Subcutaneous abdominal adipose tissue (tissue), 5 donors: ENCODE measurements around the gene SUPT3H.
A peak's percentile ranks its signal among the peaks of the same experiment; 100 is the strongest.

ENCODE experiments used
- H3K27ac ChIP-seq: one replicate; pipeline ENCODE4 v1.7.0; 2013; ENCODE audit warnings: low read depth, mild to moderate bottlenecking, inconsistent platforms, low read length, moderate library complexity
- H3K27me3 ChIP-seq, 5 donors: one replicate each; pipeline ENCODE4 v1.7.0; 2013; ENCODE audit warnings: low read length in 5 of 5, inconsistent platforms in 1 of 5; ENCODE audit not compliant: control insufficient read depth in 5 of 5, insufficient read depth in 4 of 5
- H3K36me3 ChIP-seq, 5 donors: one replicate each; pipeline ENCODE4 v1.7.0; 2013; ENCODE audit warnings: low read length in 5 of 5; ENCODE audit not compliant: control insufficient read depth in 5 of 5, insufficient read depth in 5 of 5
- H3K4me1 ChIP-seq, 5 donors: one replicate each; pipeline ENCODE4 v1.7.0; 2013; ENCODE audit warnings: low read length in 5 of 5, mild to moderate bottlenecking in 3 of 5, moderate library complexity in 1 of 5; ENCODE audit not compliant: control insufficient read depth in 5 of 5, insufficient read depth in 5 of 5
- H3K4me3 ChIP-seq, 5 donors: one replicate each; pipeline ENCODE4 v1.7.0; 2013; ENCODE audit warnings: low read length in 5 of 5, low read depth in 1 of 5
- H3K9ac ChIP-seq, 5 donors: one replicate each; pipeline ENCODE4 v1.7.0; 2013; ENCODE audit warnings: low read length in 5 of 5, mild to moderate bottlenecking in 4 of 5, moderate library complexity in 3 of 5
- H3K9me3 ChIP-seq, 5 donors: one replicate each; pipeline ENCODE4 v1.7.0; 2013; ENCODE audit warnings: low read length in 5 of 5; ENCODE audit not compliant: control insufficient read depth in 5 of 5
- donor health status: healthy.
- donor health status: healthy.
- donor health status: healthy.
- donor health status: healthy.
- donor health status: healthy.

Gene SUPT3H

DNA sequence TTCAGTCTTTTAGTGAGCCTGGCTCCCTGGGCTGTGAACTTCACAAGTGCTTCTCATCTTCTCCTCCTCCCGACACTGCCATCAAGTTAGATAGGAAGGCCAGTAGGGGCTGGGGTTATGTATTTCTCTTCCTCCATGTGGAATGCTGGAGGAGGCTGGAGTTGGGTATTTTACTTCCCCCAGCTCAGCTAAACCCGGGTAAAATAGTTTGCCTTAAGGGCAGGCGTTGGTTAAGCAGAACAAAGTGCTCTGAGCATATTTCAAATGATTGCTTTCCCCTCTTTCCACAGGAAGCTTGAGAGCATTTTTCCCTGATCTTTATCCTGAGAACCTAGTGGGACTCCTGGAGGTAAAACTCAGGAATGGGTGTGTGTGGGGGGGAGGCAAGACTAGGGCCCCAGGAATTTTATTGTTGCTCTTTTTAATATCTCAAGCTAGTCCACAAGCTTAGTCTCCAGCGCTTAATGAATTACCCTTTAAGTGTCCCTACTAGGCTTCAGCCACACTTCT, 16.9 kb upstream of the SUPT3H start:
- Histone ChIP-seq H3K36me3 (no peaks in the 10 kb centered on the region), H3K27ac (no peak overlapping the region), H3K9me3 (peaks cover 0 to 3% (median 0%) of the 10 kb centered on the region in 5 donors), H3K4me1 (no peaks in the 10 kb centered on the region), H3K4me3 (no peak overlapping the region), H3K9ac (no peak overlapping the region), H3K27me3 (no peaks in the 10 kb centered on the region)

DNA sequence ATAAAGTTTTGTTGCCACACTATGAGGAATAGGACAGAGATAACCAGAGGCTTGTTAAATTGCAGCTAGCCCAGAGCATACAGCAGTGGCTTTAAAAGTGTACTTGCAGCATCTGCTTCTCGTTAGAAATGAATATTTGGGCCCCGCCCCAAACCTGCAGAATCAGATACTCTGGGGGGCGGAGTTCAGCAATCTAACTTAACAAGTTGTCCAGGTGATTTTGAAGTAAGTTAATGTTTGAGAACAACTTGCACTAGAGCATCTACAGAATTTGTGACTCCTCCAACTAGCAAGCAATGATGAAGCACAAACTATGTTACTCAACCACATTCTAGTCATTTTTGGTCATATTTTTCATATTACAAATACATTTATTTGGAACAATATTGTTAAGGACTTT, 10.6 kb upstream of the SUPT3H start:
- Histone ChIP-seq H3K27ac (no peak overlapping the region), H3K36me3 (no peaks in the 10 kb centered on the region), H3K4me3 (no peak overlapping the region), H3K9ac (no peak overlapping the region), H3K9me3 (peaks cover 0 to 3% (median 0%) of the 10 kb centered on the region in 5 donors), H3K27me3 (no peaks in the 10 kb centered on the region), H3K4me1 (peaks cover 0 to 9% (median 0%) of the 10 kb centered on the region in 5 donors)

DNA sequence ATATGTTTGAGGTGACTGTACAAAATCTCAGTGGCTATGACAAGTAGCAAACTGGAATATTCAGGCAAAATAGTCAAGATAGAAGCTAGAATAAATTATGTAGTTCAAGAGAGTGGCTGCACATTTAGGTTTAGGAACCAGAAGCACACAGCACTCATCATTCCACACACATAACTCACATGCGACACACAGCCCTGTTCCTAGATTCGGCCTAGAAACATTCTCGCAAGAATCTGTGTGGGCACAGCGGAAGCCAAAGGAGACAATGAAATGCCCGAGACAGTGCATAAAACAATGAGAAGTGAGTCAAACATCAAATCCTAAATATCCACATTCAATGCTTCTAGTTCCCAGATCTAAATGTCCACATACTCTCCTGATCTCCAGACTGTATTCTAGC, 9.5 kb upstream of the SUPT3H start:
- Histone ChIP-seq H3K4me1 (peaks cover 0 to 9% (median 0%) of the 10 kb centered on the region in 5 donors), H3K27ac (no peak overlapping the region), H3K9me3 (no peaks in the 10 kb centered on the region), H3K27me3 (no peaks in the 10 kb centered on the region), H3K9ac (no peak overlapping the region), H3K36me3 (no peaks in the 10 kb centered on the region), H3K4me3 (no peak overlapping the region)

DNA sequence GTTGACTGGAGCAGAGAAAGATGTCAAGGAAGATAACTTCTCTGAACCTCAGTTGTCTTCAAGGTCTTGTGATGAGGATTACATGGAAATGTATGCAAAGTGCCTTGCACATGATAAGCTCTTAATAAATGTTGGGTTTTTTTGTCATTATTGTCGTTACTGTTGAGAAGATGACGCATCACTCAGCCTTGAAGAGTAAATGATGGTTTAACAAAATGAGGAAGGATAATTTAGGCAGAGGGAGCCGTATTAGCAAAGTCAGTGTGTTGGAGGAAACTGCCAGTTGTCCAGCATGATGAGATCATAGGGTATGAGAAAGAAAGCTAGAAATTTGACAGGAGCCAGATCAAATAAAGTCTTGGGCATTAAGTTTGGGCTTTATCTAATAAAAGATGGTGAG, 8.8 kb upstream of the SUPT3H start:
- H3K27ac ChIP-seq, result no peak overlapping the region

DNA sequence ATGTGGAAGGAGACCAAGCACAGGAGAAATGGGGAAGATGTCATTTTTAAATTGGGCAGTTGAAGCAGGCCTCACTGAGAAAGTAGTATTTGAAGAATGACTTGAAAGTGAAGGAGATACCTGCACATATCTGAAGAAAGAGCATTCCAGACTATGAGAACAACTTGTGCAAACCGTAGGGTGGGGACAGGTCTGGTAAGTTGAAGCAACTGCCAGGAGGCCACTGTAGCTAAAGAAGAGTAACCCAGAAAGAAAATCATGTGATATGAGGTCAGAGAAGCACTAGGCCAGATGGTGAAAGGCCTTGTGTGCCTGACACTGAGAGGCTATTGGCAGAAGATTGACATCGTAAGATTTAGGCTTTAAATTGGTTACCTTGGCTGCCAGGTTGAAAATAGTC, 4.7 kb upstream of the SUPT3H start:
- H3K9me3 ChIP-seq, result no peaks in the 10 kb centered on the region
- H3K4me3 ChIP-seq, result no peak overlapping the region

More for the DNA sequence above, 8.8 kb upstream of the SUPT3H start:
- peaks cover 0 to 9% (median 0%) of the 10 kb centered on the region in 5 donors for H3K4me1 ChIP-seq
- H3K4me3 ChIP-seq, result no peak overlapping the region
- H3K27me3 ChIP-seq, result no peaks in the 10 kb centered on the region
- H3K36me3 ChIP-seq, result no peaks in the 10 kb centered on the region
- no peaks in the 10 kb centered on the region for H3K9me3 ChIP-seq
- no peak overlapping the region for H3K9ac ChIP-seq

DNA sequence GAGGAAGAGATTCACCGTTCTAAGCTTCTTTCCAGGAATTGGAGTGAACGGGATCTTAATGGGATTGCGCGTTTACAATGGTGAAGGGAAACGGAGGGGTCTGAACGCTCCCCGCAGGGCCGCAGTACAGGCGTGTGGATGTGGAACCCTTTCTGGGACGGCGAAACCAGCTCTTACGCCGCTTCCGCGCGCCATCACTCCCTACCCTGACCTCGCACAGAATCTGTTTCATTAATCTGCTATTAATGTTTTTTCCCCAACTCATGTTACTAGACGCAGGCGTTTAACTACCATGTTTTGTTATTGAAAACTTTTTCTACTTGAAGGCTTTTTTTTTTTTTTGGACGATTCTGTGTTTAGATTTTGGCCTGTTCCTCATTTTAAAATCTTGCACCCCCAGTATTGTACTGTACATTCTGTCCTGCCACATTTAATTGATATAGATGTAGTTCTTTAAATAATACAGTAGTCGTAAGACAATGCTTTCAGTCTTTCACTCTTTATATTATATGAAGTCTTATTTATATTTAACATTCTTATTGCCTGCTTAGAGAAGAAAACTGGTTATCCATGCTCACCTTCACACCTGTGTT, 696 bp upstream of the SUPT3H start:
- peak overlapping the region in 4 of 5 donors; percentile 90 to 98 (median 92) for H3K9ac ChIP-seq
- peak overlapping the region; percentile 86 to 92 (median 91) for H3K4me3 ChIP-seq
- no peaks in the 10 kb centered on the region for H3K36me3 ChIP-seq
- no peaks in the 10 kb centered on the region for H3K9me3 ChIP-seq
- H3K4me1 ChIP-seq, result peaks cover 0 to 26% (median 21%) of the 10 kb centered on the region in 5 donors
- peak overlapping the region; percentile 97 for H3K27ac ChIP-seq
- no peaks in the 10 kb centered on the region for H3K27me3 ChIP-seq

More for the DNA sequence above, 4.7 kb upstream of the SUPT3H start:
- Histone ChIP-seq H3K36me3 (no peaks in the 10 kb centered on the region), H3K4me1 (peaks cover 0 to 11% (median 9%) of the 10 kb centered on the region in 5 donors), H3K9ac (no peak overlapping the region), H3K27ac (no peak overlapping the region), H3K27me3 (no peaks in the 10 kb centered on the region)

DNA sequence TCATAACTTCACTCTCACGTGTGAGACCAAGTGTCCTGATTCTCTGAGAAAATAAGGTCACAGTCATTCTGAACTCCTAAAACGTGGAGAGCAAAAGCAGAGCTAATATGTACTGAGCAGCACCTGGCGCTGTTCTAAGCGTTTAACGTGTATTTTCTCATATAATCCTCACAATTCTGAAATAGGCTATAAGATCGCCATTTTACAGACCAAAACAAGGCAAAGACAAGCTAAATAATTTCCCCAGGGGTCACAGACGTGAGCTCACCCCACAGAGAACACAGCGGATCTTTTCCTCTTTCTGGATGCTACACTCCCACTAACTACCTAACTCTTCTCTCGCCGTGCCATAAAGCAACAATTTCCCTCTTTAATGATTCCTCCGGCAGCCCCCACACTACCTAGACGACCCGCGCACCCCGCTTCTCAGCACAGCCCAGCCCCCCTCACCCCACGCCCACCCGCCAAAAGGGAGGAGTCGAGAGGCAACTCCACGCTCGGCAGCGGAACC, 636 bp downstream of the SUPT3H start:
- Histone ChIP-seq H3K27me3 (no peaks in the 10 kb centered on the region), H3K36me3 (no peaks in the 10 kb centered on the region), H3K27ac (peak overlapping the region; percentile 97), H3K4me3 (peak overlapping the region; percentile 86 to 92 (median 91)), H3K4me1 (peaks cover 0 to 26% (median 21%) of the 10 kb centered on the region in 5 donors), H3K9me3 (no peaks in the 10 kb centered on the region), H3K9ac (peak overlapping the region; percentile 7 to 92 (median 90))

DNA sequence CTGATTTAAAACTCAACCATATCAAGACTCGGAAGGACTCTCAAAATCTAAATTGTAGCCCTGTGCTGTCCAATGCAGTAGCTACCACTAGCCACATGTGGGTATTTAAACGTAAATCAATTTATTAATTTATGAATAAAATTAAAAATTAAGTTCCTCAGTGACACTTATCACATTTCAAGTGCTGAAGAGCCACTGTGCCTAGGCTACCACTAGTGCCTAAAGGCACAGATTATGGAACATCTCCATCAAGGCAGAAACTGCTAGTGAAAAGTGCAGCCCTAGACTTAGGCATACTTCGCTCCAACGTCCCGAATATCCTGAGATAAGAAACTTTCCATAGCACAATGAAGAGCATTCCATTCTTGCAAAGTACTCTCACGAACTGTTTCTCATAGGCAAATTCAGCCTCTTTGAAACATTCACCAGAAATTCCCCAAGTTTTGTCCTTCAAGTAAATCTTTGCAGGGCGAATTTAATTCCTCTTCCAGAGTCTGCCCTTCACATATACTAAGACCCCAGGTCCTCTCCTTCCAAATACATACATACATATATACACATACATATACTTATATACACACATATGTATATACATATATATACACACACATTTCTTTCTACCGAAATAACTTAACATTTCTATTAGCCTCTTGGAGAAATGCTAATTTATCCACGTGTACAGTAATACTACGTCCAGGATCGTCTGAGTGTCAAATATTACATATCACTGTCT, 1.3 kb downstream of the SUPT3H start:
- Histone ChIP-seq H3K9me3 (no peaks in the 10 kb centered on the region), H3K9ac (peak overlapping the region; percentile 7 to 92 (median 90)), H3K27me3 (no peaks in the 10 kb centered on the region), H3K36me3 (no peaks in the 10 kb centered on the region), H3K4me1 (peaks cover 0 to 26% (median 21%) of the 10 kb centered on the region in 5 donors), H3K4me3 (peak overlapping the region; percentile 86 to 92 (median 91)), H3K27ac (no peak overlapping the region)

DNA sequence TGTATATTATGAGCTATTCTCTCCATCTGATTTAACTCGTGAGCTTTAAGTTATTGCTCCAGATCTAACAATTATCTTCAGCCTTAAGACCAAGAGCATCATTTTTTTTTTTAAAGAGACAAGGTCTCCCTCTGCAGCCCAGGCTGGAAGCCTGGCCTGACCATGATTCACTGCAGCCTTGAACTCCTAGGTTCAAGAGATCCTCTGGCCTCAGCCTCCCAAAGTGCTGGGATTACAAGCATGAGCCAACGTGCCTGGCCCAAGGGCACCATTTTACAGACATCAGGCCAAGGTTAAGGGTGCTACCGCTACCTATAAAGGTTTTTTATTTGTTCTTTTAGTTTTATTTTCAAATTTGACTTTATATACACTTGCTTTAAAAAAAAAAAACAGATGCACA, 2.3 kb downstream of the SUPT3H start:
- H3K36me3 ChIP-seq, result no peaks in the 10 kb centered on the region
- no peaks in the 10 kb centered on the region for H3K27me3 ChIP-seq
- no peaks in the 10 kb centered on the region for H3K9me3 ChIP-seq
- no peak overlapping the region for H3K4me3 ChIP-seq
- H3K4me1 ChIP-seq, result peaks cover 0 to 26% (median 21%) of the 10 kb centered on the region in 5 donors
- no peak overlapping the region for H3K27ac ChIP-seq
- H3K9ac ChIP-seq, result no peak overlapping the region
